NB4 (cell line): ENCODE data around the gene MAD1L1.
"Not testable (repeated sequence)": the region's sequence is repeated elsewhere in the genome, so short reads cannot be mapped to it uniquely, and the experiment has no call there.

Source experiments
- CTCF ChIP-seq: IDR thresholded peaks from one replicate; pipeline ENCODE4 v1.5.1; 2012; ENCODE audit warnings: low read depth, low read length
- MYC ChIP-seq: IDR thresholded peaks from 2 replicates; pipeline ENCODE4 v1.6.1; 2011; ENCODE audit warnings: low read depth, low read length
- POLR2A ChIP-seq: IDR thresholded peaks from 2 replicates; pipeline ENCODE4 v1.6.1; 2011; ENCODE audit warnings: mild to moderate bottlenecking; ENCODE audit not compliant: insufficient read length; ENCODE audit errors: extremely low read depth
- TF ChIP-seq, protein P1 (sequence below): IDR thresholded peaks from 2 replicates; pipeline ENCODE4 v1.6.1; 2011; ENCODE audit warnings: low read depth, low read length

- TF ChIP-seq, protein P1, sequence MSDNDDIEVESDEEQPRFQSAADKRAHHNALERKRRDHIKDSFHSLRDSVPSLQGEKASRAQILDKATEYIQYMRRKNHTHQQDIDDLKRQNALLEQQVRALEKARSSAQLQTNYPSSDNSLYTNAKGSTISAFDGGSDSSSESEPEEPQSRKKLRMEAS = not testable (repeated sequence)
- not testable (repeated sequence) for TF ChIP-seq POLR2A, CTCF, MYC
Measured at GRCh38 chr7:2058246-2058645, 174.5 kb downstream of the MAD1L1 start.
